ENCODE measurements around the gene DCAF5.

The DCAF5 gene

DNA sequence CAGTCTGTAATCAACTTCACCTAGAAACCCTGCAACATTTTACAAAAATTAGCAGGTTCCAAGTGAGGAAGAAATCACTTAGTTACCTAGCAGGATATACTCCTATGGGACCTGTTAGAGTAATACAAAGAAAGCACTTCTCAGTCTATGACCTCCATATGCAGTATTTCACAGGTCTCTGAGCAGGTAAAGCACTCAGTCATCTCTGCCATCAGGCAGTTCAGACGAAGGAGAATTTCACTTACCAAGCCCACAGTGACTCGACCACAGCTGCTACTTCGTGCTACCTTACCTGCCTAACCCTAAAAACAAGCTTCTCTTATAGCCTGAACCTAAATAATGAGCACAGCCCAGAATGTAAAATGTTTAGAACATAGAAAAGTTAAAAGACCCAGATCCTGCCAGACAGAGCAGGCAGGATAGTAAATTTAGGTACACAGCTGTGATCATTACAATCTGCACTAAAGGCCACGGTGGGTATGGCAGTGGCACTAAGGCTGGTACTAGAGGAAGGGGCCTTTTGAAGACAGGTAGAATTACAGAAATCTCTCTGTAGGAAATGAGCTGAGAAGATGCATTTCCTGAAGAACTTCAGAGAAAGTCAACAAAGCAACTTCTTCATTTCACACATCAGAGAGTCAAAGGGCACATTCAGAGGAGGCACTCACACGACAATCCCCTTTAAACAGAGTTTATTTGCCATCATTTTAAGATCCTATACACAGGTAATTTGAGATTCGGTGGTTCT is 35.7 kb downstream of the DCAF5 start:
- Histone ChIP-seq H3K9me3 (ENCODE audit: insufficient read depth, low read length) (no peaks in the 10 kb centered on the region), H3K79me2 (ENCODE audit: low read length) (no peaks in the 10 kb centered on the region), H3K27me3 (ENCODE audit: low read depth, low read length) (no peaks in the 10 kb centered on the region), H3K4me1 (ENCODE audit: low read length) (no peaks in the 10 kb centered on the region), H3K27ac (ENCODE audit: low read length) (no peak overlapping the region), H4K20me1 (ENCODE audit: insufficient read depth, low read length) (peaks cover 9% of the 10 kb centered on the region; the same call in 1 of the 2 replicates), H3K9ac (ENCODE audit: low read length) (no peak overlapping the region), H3K4me2 (ENCODE audit: low read length) (no peak overlapping the region), H2AFZ (ENCODE audit: low read depth, low read length) (no peak overlapping the region), H3K36me3 (replicated peaks; ENCODE audit: low read depth, low read length) (peaks cover 38% of the 10 kb centered on the region), H3K4me3 (ENCODE audit: low read length) (no peak overlapping the region)
- TF ChIP-seq, protein P1, sequence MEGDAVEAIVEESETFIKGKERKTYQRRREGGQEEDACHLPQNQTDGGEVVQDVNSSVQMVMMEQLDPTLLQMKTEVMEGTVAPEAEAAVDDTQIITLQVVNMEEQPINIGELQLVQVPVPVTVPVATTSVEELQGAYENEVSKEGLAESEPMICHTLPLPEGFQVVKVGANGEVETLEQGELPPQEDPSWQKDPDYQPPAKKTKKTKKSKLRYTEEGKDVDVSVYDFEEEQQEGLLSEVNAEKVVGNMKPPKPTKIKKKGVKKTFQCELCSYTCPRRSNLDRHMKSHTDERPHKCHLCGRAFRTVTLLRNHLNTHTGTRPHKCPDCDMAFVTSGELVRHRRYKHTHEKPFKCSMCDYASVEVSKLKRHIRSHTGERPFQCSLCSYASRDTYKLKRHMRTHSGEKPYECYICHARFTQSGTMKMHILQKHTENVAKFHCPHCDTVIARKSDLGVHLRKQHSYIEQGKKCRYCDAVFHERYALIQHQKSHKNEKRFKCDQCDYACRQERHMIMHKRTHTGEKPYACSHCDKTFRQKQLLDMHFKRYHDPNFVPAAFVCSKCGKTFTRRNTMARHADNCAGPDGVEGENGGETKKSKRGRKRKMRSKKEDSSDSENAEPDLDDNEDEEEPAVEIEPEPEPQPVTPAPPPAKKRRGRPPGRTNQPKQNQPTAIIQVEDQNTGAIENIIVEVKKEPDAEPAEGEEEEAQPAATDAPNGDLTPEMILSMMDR (IDR thresholded peaks at IDR 0.05; ENCODE audit: low read depth, low read length), result no peak
- TF ChIP-seq EZH2phosphoT487 (IDR thresholded peaks at IDR 0.05; ENCODE audit: low read depth), result no peak

DNA sequence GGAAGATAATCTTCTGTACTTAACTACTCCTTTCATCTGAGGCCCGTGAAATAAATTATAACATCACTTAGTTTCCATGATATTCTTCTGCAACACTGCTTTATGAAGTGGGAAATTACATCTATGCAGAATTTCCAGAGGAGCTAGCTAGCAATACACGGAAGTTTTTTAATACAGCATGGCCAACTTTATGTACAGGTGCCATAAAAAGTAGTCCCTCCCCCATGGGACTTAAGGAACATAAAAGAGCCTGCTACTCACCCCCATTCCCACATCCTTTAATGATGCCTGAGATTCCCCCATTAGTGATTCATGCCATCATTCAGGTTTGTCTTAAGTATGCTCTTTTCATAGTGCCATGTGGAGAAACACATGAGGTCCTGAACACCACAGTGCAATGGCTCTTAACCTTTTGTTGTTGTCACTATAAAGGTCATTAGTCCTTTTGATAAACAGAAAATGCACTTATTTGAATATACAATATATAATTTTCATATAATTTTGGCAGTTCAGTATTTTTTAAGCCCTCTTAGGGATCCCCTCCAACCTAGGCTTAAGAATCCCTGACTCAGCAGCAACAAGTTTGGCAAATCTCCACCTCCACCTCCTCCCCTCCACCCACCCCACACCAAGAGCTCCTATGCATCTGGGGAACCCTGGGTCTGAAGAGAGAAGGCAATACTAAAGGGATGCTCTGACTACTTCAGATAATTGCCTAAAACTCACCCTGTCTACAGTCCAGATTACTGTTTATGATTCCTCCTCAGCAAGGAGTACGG is 37.3 kb downstream of the DCAF5 start:
- no peak overlapping the region for H3K9ac ChIP-seq (ENCODE audit: low read length)
- no peaks in the 10 kb centered on the region for H3K9me3 ChIP-seq (ENCODE audit: insufficient read depth, low read length)
- no peaks in the 10 kb centered on the region for H3K4me1 ChIP-seq (ENCODE audit: low read length)
- no peak overlapping the region for H2AFZ ChIP-seq (ENCODE audit: low read depth, low read length)
- H3K36me3 ChIP-seq (replicated peaks; ENCODE audit: low read depth, low read length), result peaks cover 38% of the 10 kb centered on the region
- H4K20me1 ChIP-seq (ENCODE audit: insufficient read depth, low read length), result 0 out of 2 replicates have a peak, but pooled peaks cover 1% of the 10 kb centered on the region
- no peaks in the 10 kb centered on the region for H3K27me3 ChIP-seq (ENCODE audit: low read depth, low read length)
- H3K4me2 ChIP-seq (ENCODE audit: low read length), result no peak overlapping the region
- H3K27ac ChIP-seq (ENCODE audit: low read length), result no peak overlapping the region
- no peak for TF ChIP-seq EZH2phosphoT487 (IDR thresholded peaks at IDR 0.05; ENCODE audit: low read depth)
- TF ChIP-seq, protein P1 (IDR thresholded peaks at IDR 0.05; ENCODE audit: low read depth, low read length), result no peak
- no peaks in the 10 kb centered on the region for H3K79me2 ChIP-seq (ENCODE audit: low read length)
- H3K4me3 ChIP-seq (ENCODE audit: low read length), result no peak overlapping the region

DNA sequence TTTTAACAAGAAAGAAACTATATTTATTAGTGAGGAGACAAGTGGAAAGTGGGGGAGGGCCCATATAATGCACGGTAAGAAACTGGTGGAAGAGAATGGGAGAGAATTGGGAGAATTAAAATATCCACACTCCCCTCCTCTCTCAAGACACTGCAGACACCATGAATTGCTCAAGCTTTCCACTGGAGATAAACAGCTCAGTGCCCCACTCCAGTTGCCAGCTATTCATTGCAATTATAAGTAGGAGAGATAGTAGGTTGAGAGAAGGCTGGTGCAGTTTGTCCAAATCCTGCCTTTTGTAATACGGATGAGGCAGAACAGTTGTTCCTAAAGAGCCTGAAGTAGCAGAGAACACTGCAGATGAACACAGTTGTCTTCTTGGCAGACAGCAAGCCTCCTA is 38.2 kb downstream of the DCAF5 start:
- no peak overlapping the region for H3K4me3 ChIP-seq (ENCODE audit: low read length)
- no peaks in the 10 kb centered on the region for H3K27me3 ChIP-seq (ENCODE audit: low read depth, low read length)
- no peak overlapping the region for H3K4me2 ChIP-seq (ENCODE audit: low read length)
- H3K27ac ChIP-seq (ENCODE audit: low read length), result no peak overlapping the region
- H3K9ac ChIP-seq (ENCODE audit: low read length), result no peak overlapping the region
- H3K36me3 ChIP-seq (replicated peaks; ENCODE audit: low read depth, low read length), result peaks cover 38% of the 10 kb centered on the region
- H3K9me3 ChIP-seq (ENCODE audit: insufficient read depth, low read length), result no peaks in the 10 kb centered on the region
- H3K4me1 ChIP-seq (ENCODE audit: low read length), result no peaks in the 10 kb centered on the region
- H2AFZ ChIP-seq (ENCODE audit: low read depth, low read length), result no peak overlapping the region
- H4K20me1 ChIP-seq (ENCODE audit: insufficient read depth, low read length), result no peaks in the 10 kb centered on the region
- no peaks in the 10 kb centered on the region for H3K79me2 ChIP-seq (ENCODE audit: low read length)
- no peak for TF ChIP-seq EZH2phosphoT487 (IDR thresholded peaks at IDR 0.05; ENCODE audit: low read depth)
- TF ChIP-seq, protein P1 (IDR thresholded peaks at IDR 0.05; ENCODE audit: low read depth, low read length), result no peak

DNA sequence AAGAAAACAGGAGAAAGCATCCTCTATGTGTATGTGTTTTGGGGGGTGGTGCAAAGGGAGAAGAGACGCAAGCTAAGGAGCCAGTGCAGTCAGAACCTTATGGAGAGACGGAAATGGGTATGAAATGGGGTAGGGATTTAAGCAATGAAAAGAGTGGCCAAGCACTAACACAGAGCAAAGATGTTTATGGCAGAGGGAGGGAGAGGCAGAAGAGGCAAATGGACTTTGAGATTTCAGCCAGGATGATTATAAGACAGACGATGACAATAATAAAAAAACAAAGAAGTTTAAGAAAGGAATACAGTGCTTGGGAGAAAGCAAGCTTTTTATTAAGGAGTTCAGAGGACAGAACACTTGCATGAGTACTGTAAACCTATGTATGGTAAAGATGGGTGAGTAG is 44.6 kb downstream of the DCAF5 start:
- Histone ChIP-seq H3K9me3 (ENCODE audit: insufficient read depth, low read length) (no peaks in the 10 kb centered on the region), H3K27me3 (ENCODE audit: low read depth, low read length) (no peaks in the 10 kb centered on the region), H2AFZ (ENCODE audit: low read depth, low read length) (no peak overlapping the region), H3K9ac (ENCODE audit: low read length) (no peak overlapping the region), H3K4me1 (ENCODE audit: low read length) (no peaks in the 10 kb centered on the region), H3K36me3 (replicated peaks; ENCODE audit: low read depth, low read length) (peaks cover 4% of the 10 kb centered on the region), H4K20me1 (ENCODE audit: insufficient read depth, low read length) (peaks cover 9% of the 10 kb centered on the region), H3K79me2 (ENCODE audit: low read length) (no peaks in the 10 kb centered on the region), H3K27ac (ENCODE audit: low read length) (no peak overlapping the region), H3K4me2 (ENCODE audit: low read length) (no peak overlapping the region), H3K4me3 (ENCODE audit: low read length) (no peak overlapping the region)
- TF ChIP-seq, protein P1 (IDR thresholded peaks at IDR 0.05; ENCODE audit: low read depth, low read length), result no peak
- TF ChIP-seq EZH2phosphoT487 (IDR thresholded peaks at IDR 0.05; ENCODE audit: low read depth), result no peak
